GM12892 (cell line): ENCODE results near the gene TUBGCP2.

Experiments
- DNase-seq: peaks from one replicate; pipeline ENCODE4 v3.0.0; 2011; ENCODE audit not compliant: insufficient read length
- FAIRE-seq: peaks from 2 replicates; lab custom pipeline; 2011; peaks lifted over from hg19 to GRCh38; lab: Jason Lieb, UNC
- POLR2A ChIP-seq: IDR thresholded peaks from 2 replicates; pipeline ENCODE4 v1.6.1; 2011; ENCODE audit warnings: low read depth, low read length, control low read depth
- POLR2AphosphoS5 ChIP-seq: IDR thresholded peaks from 2 replicates; pipeline ENCODE4 v1.6.1; 2011; ENCODE audit warnings: low read depth, low read length, control low read depth
- TAF1 ChIP-seq: IDR thresholded peaks from 2 replicates; pipeline ENCODE4 v1.6.1; 2011; ENCODE audit warnings: low read depth, mild to moderate bottlenecking, control low read depth, low read length, borderline replicate concordance

Gene TUBGCP2

GRCh38 chr10:133253361-133253955 is 55.2 kb downstream of the TUBGCP2 start:
- DNase-seq = no peak
- no peak for FAIRE-seq
- TF ChIP-seq TAF1 (no peak), POLR2A (no peak), POLR2AphosphoS5 (no peak)

- no peak for FAIRE-seq
- no peak for TF ChIP-seq TAF1
- no peak for TF ChIP-seq POLR2A
- TF ChIP-seq POLR2AphosphoS5 = no peak
- no peak for DNase-seq
Measured at GRCh38 chr10:133252223-133252552, 56.5 kb downstream of the TUBGCP2 start.

GRCh38 chr10:133251388-133252222 is 57.1 kb downstream of the TUBGCP2 start:
- DNase-seq (no peak), FAIRE-seq (no peak)
- TF ChIP-seq POLR2AphosphoS5 = no peak
- TF ChIP-seq TAF1 = no peak
- TF ChIP-seq POLR2A = no peak

GRCh38 chr10:133249975-133250754 is 58.5 kb downstream of the TUBGCP2 start:
- FAIRE-seq (no peak), DNase-seq (no peak)
- TF ChIP-seq POLR2A = no peak
- TF ChIP-seq POLR2AphosphoS5 = no peak
- no peak for TF ChIP-seq TAF1

- no peak for DNase-seq
- TF ChIP-seq POLR2A (no peak), POLR2AphosphoS5 (no peak), TAF1 (no peak)
- FAIRE-seq = no peak
Measured at GRCh38 chr10:133249094-133249780, 59.4 kb downstream of the TUBGCP2 start.

GRCh38 chr10:133248334-133248715 is 60.3 kb downstream of the TUBGCP2 start:
- no peak for FAIRE-seq
- DNase-seq = no peak
- TF ChIP-seq POLR2AphosphoS5 (no peak), TAF1 (no peak)

GRCh38 chr10:133247681-133248333 is 60.9 kb downstream of the TUBGCP2 start:
- FAIRE-seq = no peak
- no peak for DNase-seq
- TF ChIP-seq POLR2AphosphoS5 (no peak), TAF1 (no peak), POLR2A (no peak)

GRCh38 chr10:133246236-133246626 is 62.4 kb downstream of the TUBGCP2 start:
- TF ChIP-seq POLR2A (no peak), TAF1 (no peak)
- no peak for DNase-seq
- no peak for FAIRE-seq

- FAIRE-seq (no peak), DNase-seq (no peak)
- TF ChIP-seq POLR2AphosphoS5 (no peak), TAF1 (no peak), POLR2A (no peak)
Measured at GRCh38 chr10:133245439-133246235, 63.0 kb downstream of the TUBGCP2 start.

- TF ChIP-seq TAF1 = no peak
- TF ChIP-seq POLR2A = no peak
- TF ChIP-seq POLR2AphosphoS5 = no peak
- DNase-seq = no peak
Measured at GRCh38 chr10:133243593-133243992, 65.1 kb downstream of the TUBGCP2 start.

GRCh38 chr10:133242611-133243356 is 65.9 kb downstream of the TUBGCP2 start:
- DNase-seq (no peak), FAIRE-seq (no peak)
- TF ChIP-seq POLR2AphosphoS5 (no peak), TAF1 (no peak), POLR2A (no peak)

More at GRCh38 chr10:133243593-133243992, 65.1 kb downstream of the TUBGCP2 start:
- no peak for FAIRE-seq
